Measurements from ENCODE around the gene MAD1L1.

Gene MAD1L1

DNA sequence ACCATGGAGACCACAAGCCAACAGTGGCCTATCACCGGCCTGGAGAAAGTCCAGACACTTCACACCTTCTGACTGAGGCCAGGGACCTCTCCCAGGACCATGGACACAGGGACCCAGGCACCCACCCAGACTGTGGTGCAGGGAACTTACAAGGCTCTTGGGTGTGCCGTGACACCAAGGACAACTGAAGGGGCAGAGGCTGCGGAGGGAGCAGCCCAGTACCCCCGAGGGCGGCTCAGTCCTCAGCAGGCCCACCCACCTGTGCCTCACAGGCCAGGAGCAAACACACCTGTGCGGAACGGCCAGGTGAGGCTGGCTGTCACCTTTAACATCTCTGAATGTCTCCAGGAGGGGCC, 182.3 kb downstream of the MAD1L1 start:
- peak overlapping the region; percentile 55 for H3K27ac Mint-ChIP-seq
- H3K27me3 Mint-ChIP-seq: no peaks in the 10 kb centered on the region
- H3K9me3 Mint-ChIP-seq: no peaks in the 10 kb centered on the region
- CTCF ChIA-PET: no interaction called here
- no peak overlapping the region for H3K4me3 Mint-ChIP-seq
- no peak for DNase-seq
- no peaks in the 10 kb centered on the region for H3K36me3 Mint-ChIP-seq
- peaks cover 17% of the 10 kb centered on the region for H3K4me1 Mint-ChIP-seq

- peaks cover 17% of the 10 kb centered on the region for H3K4me1 Mint-ChIP-seq
- no peaks in the 10 kb centered on the region for H3K27me3 Mint-ChIP-seq
- H3K27ac Mint-ChIP-seq: no peak overlapping the region
- no peaks in the 10 kb centered on the region for H3K9me3 Mint-ChIP-seq
- no peak overlapping the region for H3K4me3 Mint-ChIP-seq
- H3K36me3 Mint-ChIP-seq: no peaks in the 10 kb centered on the region
- no peak for DNase-seq
- CTCF ChIA-PET: no interaction called here
Measured at GRCh38 chr7:2049782-2050510, 182.8 kb downstream of the MAD1L1 start.

GRCh38 chr7:2049111-2049781, 183.5 kb downstream of the MAD1L1 start:
- CTCF ChIA-PET: no interaction called here
- DNase-seq: no peak
- Mint-ChIP-seq H3K27me3 (no peaks in the 10 kb centered on the region), H3K36me3 (no peaks in the 10 kb centered on the region), H3K4me3 (no peak overlapping the region), H3K27ac (peak overlapping the region; percentile 9), H3K9me3 (no peaks in the 10 kb centered on the region), H3K4me1 (peaks cover 17% of the 10 kb centered on the region)

GRCh38 chr7:2048531-2048930, 184.2 kb downstream of the MAD1L1 start:
- CTCF ChIA-PET: interaction anchor here (0.8 kb wide), 1 partner anchor 11 kb away, joined by 3 read pairs; no protein-coding TSS in a partner anchor
- no peak overlapping the region for H3K4me3 Mint-ChIP-seq
- no peak for DNase-seq
- H3K27ac Mint-ChIP-seq: peak overlapping the region; percentile 9
- no peaks in the 10 kb centered on the region for H3K9me3 Mint-ChIP-seq
- H3K4me1 Mint-ChIP-seq: peaks cover 17% of the 10 kb centered on the region
- no peaks in the 10 kb centered on the region for H3K36me3 Mint-ChIP-seq
- no peaks in the 10 kb centered on the region for H3K27me3 Mint-ChIP-seq

GRCh38 chr7:2048006-2048405, 184.7 kb downstream of the MAD1L1 start:
- Mint-ChIP-seq H3K36me3 (no peaks in the 10 kb centered on the region), H3K27me3 (no peaks in the 10 kb centered on the region), H3K4me1 (peaks cover 17% of the 10 kb centered on the region), H3K27ac (no peak overlapping the region), H3K4me3 (no peak overlapping the region), H3K9me3 (no peaks in the 10 kb centered on the region)
- no peak for DNase-seq
- CTCF ChIA-PET: interaction anchor here (0.8 kb wide), 1 partner anchor 10 kb away, joined by 3 read pairs; no protein-coding TSS in a partner anchor

DNA sequence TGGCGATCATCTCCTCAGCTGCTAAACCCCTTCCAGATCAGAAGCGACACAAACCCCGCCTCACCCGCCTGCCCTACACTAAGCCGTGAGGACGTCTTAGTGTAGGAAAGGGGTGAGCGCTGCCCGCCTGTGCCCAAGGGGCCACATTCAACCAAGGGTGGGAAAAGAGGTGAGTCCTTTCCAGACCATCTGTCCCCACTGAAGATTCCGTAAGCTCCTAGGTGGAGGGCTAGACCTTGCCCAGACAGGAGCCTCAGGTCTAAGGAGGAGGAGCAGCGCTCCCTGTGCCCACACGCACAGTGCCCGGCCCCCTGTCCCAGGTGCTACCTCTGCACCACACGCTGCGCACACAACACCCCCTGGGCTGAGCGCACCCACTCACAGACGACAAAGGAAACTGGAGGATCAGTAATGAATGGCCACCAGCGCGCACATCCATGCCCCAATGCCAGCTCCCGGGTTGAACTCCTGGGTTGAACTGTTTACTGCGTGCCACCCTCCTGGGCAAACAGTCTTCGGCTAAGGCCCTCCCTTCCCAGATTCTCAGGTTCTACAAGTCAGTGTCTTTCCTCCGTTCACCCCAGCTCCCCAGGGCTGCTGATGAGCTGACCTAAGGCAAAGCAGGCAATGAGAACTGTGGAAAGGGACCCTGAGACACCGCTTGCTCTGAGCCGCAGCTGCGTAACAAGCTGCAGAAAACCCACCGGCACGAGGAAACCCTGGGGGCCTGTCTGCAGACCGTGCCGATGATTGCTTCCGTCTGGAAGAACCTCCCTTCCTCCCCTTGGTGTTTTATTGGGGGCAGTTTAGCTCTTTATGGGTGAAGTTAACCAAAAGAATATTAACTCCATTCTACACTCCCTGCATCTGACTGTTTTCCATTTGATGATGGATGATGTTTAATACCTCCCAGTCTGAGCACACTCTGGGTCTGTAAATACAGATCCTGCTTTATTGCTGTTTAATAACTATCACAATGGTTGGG, 185.9 kb downstream of the MAD1L1 start:
- no peak overlapping the region for H3K27ac Mint-ChIP-seq
- H3K4me3 Mint-ChIP-seq: no peak overlapping the region
- no peaks in the 10 kb centered on the region for H3K27me3 Mint-ChIP-seq
- H3K4me1 Mint-ChIP-seq: peaks cover 22% of the 10 kb centered on the region
- H3K36me3 Mint-ChIP-seq: peaks cover 5% of the 10 kb centered on the region
- DNase-seq: peak; percentile 19
- CTCF ChIA-PET: no interaction called here
- no peaks in the 10 kb centered on the region for H3K9me3 Mint-ChIP-seq

DNA sequence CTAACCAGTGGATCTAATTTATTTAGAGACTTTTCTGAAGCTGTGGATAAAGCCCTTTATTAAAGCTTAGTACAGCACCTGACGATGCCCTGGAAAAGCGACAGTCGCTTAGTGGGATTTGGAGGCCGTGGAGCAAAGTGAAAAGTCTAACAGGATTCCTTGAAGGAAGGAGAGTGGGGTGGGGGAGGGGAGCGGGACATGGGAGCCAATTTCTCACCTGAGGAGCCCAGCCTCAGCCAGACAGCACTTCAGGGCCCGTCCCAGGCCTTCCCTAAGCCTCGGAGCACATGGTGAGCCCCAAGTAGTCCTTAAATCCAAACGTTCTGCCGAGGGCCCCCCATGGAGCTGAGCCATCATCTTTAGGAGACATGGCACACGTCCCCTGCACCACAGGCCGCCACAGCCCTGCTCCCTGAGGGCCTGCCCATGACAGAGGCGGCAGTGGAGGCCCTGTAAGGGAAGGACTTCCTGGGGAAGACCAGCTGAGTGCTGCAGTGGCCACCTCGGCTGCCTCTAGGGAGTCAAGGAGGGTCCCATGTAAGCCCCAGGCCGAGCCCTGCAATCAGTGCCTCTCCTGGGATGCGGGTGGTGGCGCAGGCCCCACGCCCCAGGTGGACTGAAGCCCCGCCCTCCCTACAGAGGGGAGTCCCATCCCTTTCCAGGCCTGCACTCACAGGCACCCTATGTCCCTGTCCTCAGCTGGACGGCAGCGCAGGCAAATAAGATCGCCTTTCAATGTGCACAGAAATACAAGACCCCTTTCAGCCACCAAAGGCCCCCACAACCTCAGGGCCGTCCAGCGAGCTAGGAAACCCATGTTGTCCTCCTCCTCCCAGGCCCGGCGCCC, 187.0 kb downstream of the MAD1L1 start:
- Mint-ChIP-seq H3K4me1 (peaks cover 25% of the 10 kb centered on the region), H3K27ac (peak overlapping the region; percentile 33), H3K36me3 (peaks cover 6% of the 10 kb centered on the region), H3K9me3 (no peaks in the 10 kb centered on the region), H3K27me3 (no peaks in the 10 kb centered on the region), H3K4me3 (no peak overlapping the region)
- CTCF ChIA-PET: no interaction called here
- peak; percentile 15 for DNase-seq

GRCh38 chr7:2044883-2045471, 187.8 kb downstream of the MAD1L1 start:
- Mint-ChIP-seq H3K4me3 (no peak overlapping the region), H3K4me1 (peaks cover 26% of the 10 kb centered on the region), H3K27me3 (no peaks in the 10 kb centered on the region), H3K36me3 (peaks cover 6% of the 10 kb centered on the region), H3K27ac (no peak overlapping the region), H3K9me3 (no peaks in the 10 kb centered on the region)
- DNase-seq: peak; percentile 9
- CTCF ChIA-PET: no interaction called here

- Mint-ChIP-seq H3K4me1 (peaks cover 28% of the 10 kb centered on the region), H3K27me3 (no peaks in the 10 kb centered on the region), H3K9me3 (no peaks in the 10 kb centered on the region), H3K27ac (no peak overlapping the region), H3K4me3 (no peak overlapping the region), H3K36me3 (peaks cover 6% of the 10 kb centered on the region)
- CTCF ChIA-PET: no interaction called here
- DNase-seq: no peak
Measured at GRCh38 chr7:2044311-2044882, 188.3 kb downstream of the MAD1L1 start.

DNA sequence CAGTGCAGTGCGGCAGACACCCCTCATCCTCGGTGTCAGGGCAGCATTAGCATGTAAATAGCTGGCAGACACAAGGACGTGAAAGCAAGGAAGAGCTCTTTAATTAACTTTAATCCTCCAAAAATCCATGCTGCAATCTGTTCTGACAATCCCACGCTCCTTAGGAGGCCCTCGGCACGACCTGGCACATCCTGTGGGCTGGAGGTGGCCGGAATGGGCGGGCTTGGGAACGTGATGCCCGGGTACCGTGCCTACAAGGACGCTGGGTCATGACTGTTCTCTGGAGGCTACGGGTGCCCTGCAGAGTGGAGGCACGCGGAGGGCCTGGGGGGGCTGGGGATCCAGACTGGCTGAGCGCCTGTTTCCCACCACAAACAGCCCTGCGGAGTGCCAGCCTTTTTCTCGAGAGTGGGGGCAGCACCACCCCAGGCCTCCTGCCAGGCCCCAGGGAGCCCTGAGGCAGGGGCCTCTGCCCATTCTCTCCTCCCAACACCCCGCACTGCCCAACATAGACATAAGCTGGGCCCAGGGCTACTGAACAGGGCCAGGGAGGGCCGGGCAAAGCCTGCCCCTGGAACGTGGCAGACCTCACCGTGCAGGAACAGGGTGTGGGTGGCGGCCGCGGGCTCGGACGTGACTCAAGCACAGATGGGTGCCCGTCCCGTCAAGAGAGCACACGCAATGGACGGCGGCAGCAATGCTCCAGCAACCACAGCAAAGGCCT, 189.3 kb downstream of the MAD1L1 start:
- peak; percentile 8 for DNase-seq
- H3K36me3 Mint-ChIP-seq: peaks cover 6% of the 10 kb centered on the region
- H3K9me3 Mint-ChIP-seq: no peaks in the 10 kb centered on the region
- no peak overlapping the region for H3K4me3 Mint-ChIP-seq
- CTCF ChIA-PET: no interaction called here
- H3K4me1 Mint-ChIP-seq: peaks cover 37% of the 10 kb centered on the region
- H3K27me3 Mint-ChIP-seq: no peaks in the 10 kb centered on the region
- H3K27ac Mint-ChIP-seq: no peak overlapping the region

DNA sequence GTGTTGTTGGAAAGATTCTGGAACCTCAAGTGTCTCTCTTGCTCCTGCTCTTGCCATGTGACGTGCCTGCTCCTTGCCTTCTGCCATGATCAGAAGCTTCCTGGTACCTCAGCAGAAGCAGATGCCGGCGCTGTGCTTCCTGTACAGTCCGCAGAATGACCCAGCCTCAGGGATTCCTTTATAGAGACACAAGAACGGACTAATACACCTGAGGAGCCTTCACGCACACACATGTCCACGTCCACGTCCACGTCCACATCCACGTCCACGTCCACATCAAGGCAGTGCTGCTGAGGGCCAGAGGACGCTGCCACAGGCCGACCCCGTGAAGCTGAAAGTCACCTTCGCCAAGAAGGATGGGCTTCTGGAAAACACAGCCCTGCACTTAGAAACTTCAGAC, 190.1 kb downstream of the MAD1L1 start:
- Mint-ChIP-seq H3K27me3 (no peaks in the 10 kb centered on the region), H3K9me3 (no peaks in the 10 kb centered on the region)

DNA sequence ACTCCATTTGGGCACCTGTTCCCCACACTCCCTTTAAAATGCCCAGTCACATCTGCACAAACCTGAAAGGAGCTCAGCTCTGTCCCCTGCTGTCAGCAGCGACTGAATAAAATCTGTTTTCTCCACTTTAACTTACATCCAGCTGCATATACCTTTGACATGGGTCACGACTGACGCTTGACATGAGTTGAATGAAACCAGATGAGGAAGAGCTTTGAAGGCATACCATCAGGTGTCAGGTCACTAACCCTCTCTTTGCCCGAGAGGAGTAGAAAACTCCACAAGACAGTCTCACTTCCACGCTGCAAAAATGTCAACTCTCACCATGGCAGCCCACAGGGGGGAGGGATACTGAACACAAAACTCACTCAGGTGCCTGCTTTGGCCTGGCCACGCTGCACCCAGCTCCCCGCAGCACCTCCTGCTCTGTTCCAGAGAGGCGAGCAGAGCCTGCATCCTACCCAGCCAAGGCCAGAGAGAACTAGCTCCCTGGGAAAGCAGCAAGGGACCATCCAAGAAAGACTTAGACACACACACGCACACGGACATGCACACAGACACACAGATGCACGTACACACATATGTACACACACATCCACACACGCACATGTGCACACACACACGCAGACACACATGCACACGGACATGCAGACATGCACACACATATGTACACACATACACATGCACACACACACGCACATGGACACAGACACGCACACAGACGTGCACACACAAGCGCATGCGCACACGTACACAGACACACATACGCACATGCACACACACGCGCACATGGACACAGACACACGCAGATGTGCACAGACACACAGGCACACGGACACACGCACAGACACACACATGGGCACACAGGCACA, 191.0 kb downstream of the MAD1L1 start:
- H3K36me3 Mint-ChIP-seq: peaks cover 6% of the 10 kb centered on the region
- DNase-seq: peak; percentile 14
- no peak overlapping the region for H3K4me3 Mint-ChIP-seq
- no peaks in the 10 kb centered on the region for H3K27me3 Mint-ChIP-seq
- no peaks in the 10 kb centered on the region for H3K9me3 Mint-ChIP-seq
- peaks cover 55% of the 10 kb centered on the region for H3K4me1 Mint-ChIP-seq
- no peak overlapping the region for H3K27ac Mint-ChIP-seq
- CTCF ChIA-PET: no interaction called here

More for the DNA sequence above, 190.1 kb downstream of the MAD1L1 start:
- DNase-seq: no peak
- Mint-ChIP-seq H3K27ac (no peak overlapping the region), H3K4me1 (peaks cover 46% of the 10 kb centered on the region), H3K4me3 (no peak overlapping the region), H3K36me3 (peaks cover 6% of the 10 kb centered on the region)
- CTCF ChIA-PET: no interaction called here
